ENCODE measurements around the gene ADGRL3.
"Not testable (repeated sequence)": the region's sequence is repeated elsewhere in the genome, so short reads cannot be mapped to it uniquely, and the experiment has no call there.

Gene ADGRL3

DNA sequence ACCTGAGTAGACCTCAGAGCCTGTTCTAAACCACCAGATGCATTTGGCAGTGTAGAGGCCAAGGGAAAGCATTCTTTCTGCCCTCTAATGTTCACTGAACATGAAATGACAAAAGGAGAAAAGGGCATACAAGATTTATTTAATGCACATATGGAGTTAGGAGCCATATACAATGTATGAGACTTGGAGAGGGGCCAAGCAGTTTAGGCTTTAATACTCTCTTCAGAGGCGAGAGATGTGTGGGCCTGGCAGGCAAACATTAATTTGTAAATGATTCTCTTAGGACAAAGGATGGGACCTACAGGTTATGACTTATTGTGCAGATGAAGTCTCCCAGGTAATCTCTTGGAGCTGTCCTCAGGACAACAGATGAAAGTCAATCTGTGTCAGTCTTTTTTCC is 631.9 kb downstream of the ADGRL3 start:
- no peak for DNase-seq

DNA sequence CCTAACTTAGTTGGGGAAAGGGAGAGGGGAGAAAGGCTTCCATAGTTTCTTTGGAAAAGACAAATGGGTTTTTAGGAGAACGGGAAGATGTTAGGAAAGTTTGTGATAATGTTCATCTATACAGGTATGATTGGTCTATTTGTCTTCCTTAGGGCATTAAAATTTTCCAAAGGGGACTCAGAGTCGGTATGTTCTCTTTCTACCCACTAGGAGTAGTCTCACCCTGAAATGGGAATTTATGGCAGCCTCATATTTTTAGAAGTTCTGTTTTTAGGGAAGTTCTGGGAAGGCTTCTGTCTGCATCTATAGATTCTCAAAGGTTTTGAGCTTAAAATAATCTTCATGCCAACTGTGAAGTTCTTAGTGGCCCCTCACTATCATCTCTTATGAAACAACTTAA is 637.3 kb downstream of the ADGRL3 start:
- no peak for DNase-seq

DNA sequence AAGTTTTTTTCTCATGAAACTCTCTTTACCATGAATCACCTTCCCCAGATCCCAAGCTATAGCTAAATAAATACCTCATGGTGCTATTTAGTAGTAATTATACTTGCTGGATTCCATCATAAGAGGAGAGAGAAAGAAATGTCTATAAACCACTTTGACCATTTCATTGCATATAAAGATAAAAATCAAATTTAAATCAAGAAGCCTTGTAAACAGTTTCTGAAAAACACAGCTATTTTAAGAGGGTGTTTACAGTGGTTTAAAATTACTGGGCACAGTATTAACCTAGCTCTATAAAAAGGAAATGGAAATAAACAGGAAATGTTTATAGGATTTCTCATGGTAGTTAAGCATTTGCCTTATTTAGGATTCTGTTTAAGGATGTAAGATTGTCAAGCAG is 637.9 kb downstream of the ADGRL3 start:
- DNase-seq = no peak

DNA sequence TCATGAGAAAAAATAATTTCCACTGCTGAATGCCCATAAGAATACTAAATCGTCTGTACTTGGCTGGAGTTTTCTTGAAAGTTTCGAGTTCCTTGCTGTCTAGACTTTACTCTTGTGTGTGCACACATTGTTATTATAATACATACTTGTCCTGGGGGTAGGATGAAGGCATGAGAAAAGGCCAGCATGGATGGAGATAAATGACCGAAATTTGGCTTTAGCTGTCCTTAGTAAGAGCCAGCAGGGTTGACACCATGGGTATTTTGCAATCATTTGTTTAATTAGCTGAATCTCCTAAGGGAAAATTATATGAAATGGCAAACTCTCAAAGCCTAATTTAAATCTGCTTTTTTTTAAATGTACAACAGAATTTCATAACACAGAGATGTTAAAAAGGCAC is 641.6 kb downstream of the ADGRL3 start:
- no peak for DNase-seq

DNA sequence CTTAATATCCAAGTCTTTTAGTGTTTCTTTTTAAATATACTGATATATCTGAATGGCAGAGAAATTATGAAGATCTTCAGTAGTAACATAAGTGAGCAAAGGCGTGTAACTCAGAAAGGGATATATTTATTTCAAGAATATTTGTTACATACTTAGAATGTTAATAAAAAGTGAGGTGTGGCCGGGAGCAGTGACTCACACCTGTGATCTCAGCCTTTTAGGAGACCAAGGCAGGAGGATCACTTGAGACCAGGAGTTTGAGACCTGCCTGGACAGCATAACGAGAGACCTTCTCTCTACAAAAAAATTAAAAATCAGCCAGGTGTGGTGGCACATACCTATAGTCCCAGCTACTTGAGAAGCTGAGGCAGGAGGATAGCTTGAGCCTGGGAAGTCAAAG is 651.0 kb downstream of the ADGRL3 start:
- DNase-seq = no peak

DNA sequence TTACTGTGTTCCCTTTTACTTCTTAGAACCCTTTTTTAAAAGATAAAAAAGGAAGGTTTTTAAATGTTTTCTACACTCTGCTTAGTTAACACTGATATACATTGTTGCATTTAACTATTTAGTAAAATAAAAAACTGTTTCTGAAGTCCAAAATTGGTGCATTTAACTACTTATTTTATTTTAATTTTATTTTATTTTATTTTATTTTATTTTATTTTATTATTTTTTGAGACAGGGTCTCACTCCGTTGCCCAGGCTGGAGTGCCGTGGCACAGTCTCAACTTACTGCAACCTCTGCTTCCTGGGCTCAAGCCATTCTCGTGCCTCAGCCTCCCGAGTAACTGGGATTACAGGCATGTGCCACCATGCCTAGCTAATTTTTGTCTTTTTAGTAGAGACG is 652.0 kb downstream of the ADGRL3 start:
- DNase-seq = not testable (repeated sequence)

DNA sequence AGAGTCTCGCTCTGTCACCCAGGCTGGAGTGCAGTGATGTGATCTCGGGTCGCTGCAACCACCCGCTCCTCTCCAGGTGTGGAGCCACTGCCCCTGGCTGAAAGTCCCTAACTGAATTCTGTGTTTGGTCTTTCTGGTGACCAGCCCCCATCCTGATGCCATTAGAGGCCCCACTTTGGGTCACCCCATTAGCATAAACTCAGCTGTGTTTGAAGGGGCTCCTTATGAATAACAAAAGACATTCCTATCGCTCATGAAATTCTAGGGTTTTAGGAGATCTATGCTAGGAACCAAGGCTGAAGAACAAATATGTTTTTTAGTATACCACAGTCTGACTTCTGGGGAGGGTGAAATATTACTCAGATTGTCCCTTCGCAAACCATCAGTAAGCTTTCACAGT is 652.9 kb downstream of the ADGRL3 start:
- no peak for DNase-seq

DNA sequence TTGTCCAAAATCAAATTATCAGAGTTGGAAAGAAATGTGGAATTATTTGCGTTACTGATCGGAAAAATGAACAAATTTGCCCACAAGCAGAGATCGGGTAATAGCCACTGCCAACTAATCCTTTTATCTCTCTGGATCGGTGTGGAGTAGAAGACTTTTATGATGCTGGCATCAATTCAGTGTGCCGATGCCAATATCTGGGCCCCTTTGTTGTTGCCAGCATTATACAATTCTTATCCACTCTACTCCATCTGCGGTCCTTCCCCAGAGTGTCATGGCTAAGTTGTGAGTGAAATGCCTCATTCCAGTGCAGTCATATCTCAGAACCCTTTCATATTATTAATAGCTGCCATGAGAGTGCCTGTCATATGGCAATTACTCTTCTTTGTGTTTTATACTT is 660.2 kb downstream of the ADGRL3 start:
- no peak for DNase-seq

DNA sequence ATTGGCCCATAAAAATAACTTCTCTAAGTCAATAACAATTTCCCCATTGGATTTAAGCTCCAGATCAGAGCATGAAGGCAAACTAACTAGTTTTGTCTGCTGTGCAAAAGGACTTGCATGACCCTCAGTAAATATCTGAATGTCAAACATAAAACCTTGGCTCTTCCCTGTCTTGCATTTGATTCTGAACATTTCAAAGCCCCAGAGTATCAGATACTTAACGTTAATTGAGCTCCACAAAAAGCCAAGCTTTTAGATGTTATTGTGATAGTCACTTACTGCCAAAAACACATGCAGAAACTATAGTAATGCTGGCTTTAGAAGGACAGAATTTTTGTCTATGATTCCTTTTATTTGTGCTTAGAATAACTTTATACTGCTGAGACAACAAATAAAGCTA is 664.2 kb downstream of the ADGRL3 start:
- no peak for DNase-seq

DNA sequence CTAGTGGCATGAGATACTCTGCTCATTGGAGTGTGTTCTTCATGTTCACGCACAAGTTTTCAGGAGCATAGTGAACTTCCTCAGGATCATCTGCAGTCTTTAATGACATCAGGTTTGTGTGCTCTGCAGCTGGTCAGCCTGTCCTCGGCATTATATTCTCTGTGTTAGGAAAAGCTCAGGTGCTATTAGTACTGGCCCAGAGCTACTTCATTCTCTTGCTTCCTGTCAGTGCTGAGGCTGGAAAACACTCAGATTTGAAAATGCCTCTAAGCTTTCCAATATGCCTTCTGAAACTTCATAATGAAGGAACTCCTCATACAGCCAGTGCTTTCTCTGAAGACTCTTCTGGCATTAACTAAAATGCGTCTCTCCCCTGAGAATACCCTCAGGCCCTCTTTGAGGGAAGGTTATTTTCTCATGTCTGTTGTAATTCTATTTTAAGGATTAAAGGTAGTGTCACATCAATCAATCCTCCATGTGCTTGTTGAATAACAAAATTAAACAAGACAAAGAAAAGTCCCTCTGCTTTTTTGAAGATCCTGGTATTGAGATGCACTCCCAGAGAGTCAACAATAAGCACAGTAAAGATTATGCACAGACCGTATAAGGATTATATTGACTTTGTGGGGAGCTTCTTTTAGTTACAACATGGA is 666.4 kb downstream of the ADGRL3 start:
- no peak for DNase-seq

DNA sequence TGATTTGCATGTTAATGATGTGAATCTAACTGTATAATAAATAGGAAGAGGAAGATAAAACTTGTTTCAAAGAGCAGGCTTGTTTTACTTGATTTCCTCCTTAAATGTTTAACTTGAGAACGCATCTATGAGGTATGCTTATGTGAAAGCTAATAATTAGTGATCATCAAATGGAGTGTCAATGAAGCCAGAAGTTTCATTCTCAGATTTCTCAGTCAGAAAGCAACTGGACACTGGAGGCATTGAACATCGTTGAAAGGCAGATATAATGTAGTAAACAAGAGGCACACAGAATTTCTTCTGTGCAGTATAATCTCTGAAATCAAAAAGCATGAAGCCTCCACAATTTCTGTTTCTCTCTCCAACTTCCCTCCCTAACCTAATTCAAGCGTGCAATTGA is 672.9 kb downstream of the ADGRL3 start:
- no peak for DNase-seq

DNA sequence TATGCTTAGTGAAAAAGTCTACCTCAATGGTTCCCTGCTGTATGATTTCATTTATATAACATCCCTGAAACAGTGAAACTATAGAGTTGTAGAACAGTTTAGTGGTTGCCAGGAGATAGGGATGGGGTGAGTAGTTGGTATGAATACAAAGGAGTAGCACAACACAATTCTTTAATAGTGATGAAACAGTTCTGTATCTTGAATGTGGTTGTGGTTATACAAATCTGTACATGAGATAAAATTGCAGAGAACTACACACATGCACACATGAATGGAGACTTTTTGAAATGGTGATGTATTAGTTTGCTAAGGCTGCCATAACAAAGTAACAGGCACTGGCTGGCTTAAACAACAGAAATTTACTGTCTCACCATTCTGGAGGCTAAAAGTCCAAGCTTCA is 677.1 kb downstream of the ADGRL3 start:
- no peak for DNase-seq

DNA sequence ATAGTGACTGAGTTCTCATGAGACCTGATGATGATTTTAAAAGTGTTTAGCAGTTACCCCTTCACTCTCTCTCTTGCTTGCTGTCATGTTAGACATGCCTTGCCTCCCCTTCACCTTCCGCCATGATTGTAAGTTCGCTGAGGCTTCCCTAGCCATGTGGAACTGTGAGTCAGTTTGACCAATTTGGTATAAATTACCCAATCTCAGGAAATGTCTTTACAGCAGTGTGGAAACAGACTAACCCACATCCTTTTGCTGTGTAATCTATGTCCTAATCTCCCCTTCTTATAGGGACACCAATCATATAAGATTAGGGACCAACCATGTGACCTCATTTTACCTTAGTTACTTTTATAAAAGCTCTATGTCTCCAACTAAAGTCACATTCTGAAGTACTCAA is 677.8 kb downstream of the ADGRL3 start:
- no peak for DNase-seq

DNA sequence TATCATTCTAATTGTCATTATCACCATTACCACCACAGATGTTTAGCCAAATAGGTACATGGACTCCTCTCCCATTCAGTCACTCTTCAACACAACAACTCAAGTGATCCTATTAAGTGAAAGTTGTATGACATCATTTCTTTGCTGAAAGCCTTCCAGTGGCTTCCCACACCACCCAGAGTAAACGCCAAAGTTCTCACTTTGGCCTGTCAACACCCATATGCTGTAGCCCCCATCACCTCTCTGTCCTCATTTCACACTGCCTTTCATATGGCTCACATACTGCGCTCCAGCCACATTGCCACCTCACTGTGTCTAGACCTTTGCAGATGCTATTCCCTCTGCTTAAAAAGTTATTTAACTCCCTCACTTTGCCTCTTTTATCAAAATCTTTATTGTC is 682.3 kb downstream of the ADGRL3 start:
- no peak for DNase-seq

DNA sequence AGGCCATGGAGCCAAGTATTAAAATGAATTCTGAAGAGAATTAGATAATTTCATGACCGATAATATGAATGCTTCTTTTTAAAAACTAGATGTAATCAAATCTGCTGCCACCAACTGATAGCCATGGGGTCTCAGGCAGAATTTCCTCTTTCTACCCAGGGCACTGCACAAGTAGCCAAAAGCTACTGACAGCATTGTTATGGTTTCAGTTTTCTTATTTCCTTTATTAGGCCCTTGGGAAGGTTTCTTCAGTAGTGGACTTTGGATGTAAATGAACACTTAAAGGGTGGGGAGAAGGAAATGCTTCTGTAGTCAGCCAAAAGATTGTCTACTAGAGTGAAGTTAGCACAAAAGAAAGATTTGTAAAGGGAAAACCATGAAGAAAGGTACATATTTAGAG is 686.0 kb downstream of the ADGRL3 start:
- no peak for DNase-seq

DNA sequence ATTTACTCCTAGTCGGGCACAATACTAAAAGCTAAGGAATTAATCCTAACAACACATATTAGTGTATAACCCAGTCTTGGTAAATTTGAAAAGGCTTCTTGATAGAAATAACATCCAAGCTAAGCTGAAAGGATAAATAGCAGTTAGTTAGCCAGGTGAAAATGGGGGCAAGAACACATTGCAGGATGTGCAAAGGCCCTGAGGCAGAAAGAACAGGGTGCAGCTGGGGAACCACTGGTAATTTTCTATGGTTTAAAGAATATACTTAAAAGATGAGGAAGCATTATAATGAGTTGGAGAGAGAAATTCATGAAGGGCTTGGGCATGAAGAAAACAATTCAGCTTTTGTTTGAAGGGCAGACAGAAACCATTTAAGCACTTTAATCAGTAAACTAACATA is 689.0 kb downstream of the ADGRL3 start:
- no peak for DNase-seq

DNA sequence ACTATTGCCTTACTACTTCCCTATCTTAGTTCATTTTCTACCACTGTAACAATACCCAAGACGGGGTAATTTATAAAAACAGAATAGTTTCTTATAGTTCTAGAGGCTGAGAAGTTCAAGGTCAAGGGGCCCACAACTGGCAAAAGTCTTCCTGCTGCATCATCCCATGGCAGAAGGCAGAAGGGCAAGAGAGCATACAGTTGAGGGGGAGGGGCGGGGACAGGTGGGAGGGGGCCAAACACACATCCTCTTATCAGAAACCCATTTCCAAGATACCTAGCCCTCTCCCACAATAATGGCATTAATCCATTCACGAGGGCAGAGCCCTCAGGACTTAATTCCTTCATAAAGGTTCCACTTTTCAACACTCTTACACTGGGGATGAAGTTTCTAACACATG is 690.2 kb downstream of the ADGRL3 start:
- DNase-seq = no peak

DNA sequence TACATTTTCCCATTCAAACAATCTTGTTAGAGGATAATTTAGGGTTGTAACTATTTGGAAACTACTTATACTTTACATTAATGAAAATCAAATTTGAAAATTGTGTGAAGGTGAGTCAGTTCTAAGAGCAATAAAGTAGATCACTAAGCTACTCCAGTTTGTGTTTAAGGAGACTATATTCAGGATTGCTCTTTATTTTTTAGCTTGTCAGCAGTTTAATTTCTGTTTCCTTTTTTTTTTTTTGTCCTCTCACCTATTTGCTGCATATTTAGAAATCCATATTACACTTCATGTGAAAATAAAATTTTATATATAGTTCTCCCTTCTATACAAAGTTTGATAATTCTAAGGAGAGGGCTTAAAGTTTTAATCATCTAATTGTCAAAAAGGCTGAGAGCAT is 691.8 kb downstream of the ADGRL3 start:
- no peak for DNase-seq

DNA sequence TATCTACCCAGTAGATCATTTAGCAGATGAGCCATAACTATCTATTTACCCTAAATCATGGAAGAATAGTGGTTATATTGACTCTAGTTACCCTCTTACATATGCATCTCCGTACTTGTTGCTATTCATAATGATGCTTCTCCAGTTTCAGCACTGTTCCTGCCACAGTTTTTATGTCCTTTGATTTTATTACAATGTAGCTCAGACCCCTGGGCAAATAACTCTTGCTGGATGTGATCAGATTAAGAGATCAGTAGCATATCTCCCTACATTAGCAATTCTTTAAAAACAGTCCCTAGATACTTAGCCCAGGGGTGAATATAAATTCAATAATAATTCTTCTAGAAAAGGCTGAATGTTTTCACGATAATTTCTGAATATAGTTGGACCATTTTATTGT is 696.5 kb downstream of the ADGRL3 start:
- DNase-seq = no peak

DNA sequence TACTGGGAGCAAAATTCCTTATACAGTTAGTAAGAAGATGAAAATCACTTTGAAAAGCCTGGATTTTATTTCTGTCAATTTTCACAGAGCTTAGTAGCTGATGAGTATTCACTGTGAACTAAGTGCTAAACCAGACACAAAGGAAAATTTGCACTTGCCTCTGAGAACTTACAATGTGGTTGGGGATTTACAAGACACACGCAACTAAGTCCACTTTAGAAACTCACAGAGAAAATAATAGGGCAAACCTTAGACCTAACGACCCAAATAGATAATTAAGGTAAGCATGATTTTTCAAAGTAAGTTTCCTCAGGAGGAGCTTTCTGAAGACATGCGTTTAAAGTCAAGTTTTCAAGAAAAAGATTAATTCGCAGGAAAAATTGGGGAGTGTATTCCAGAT is 708.9 kb downstream of the ADGRL3 start:
- no peak for DNase-seq

DNA sequence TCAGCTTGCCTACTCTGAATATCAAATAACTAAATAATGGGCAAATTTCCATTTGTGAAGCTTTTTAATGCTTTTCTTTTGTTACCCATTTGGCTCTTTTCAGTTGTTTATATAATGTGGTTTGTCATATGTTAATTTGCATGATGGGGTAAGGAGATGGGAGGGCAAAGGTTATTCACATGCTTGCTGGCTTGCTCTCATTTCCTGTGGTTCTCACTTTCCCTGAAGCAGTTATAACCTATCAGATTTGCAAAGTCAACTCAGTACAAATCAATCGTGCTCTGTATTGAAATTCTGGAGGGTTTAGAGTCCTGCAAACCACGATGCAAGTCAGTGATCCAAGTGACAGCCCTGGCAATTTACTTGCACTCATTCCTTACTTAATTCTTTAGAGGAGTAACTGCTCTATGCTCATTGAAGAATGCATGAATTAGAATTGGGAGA is 711.2 kb downstream of the ADGRL3 start:
- no peak for DNase-seq

DNA sequence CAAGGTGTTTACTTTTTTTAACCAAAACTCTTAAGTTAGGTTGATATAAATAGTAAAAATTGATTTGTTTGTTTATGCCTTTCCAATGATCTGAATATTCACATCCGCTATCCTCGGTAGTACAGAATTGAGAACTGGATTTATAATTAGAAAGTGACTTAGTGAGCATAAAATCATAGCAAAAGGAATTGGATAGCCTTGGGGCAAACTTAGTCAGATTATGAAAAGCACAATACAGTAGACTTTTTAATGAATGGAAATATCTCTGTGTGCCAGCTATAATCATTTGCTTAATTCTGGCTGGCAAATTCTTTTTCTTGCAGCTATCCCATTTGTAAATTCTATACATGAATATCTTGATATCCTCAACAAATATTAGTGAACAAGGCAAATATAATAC is 713.5 kb downstream of the ADGRL3 start:
- no peak for DNase-seq

DNA sequence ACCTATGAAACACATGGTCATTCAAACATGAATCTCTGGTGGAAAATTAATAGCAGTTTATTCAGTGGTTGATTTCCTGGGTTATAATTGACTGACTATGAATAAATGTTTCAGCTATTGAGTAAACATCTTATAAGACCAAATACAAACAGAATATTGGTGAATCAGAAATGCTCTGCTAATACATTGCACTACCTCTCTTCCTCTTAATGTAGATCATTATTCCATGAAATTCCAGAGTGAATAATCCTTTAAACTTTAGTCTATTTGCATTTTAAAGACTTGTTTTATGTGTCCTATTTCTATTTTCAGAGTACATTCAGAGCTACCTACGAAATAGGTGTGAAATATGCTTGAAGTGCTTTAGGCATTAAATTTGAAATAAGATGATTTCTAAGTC is 715.4 kb downstream of the ADGRL3 start:
- no peak for DNase-seq

DNA sequence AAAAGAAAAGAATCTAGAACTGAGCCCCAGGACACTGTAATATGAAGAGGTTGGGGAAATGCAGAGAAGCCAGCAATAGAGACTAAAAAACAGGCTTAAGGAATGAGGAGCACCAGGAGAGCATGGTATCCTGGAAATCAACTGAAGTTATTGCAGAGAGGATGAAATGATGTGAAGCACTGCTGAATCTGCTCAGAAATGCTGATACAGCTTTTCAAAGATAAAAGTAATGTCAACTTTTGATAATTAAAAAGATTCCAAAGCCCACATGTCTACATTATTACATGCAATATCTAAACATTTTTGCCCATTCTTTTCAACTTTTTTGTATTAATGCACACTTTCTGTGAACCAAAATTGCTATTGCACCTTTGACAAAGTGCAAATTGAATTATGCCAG is 718.4 kb downstream of the ADGRL3 start:
- no peak for DNase-seq

DNA sequence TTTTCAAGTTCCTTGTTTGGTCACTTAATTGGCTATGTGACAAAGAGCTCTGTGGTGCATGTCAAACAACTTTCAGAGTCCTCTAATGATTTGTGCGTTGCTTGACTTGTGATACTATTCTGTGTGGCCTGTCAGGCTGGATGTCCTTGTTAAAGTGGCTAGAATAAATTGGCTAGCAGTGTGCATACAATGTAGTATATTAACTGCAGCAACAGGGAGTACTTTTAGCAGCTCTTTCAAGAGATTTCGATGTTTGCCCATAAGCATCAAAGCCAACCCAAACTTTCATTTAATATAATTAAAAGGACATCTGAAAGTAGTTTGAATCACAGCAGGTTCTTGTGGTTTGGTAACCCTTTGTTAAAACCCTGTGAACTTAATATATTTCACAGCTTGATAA is 718.9 kb downstream of the ADGRL3 start:
- no peak for DNase-seq

DNA sequence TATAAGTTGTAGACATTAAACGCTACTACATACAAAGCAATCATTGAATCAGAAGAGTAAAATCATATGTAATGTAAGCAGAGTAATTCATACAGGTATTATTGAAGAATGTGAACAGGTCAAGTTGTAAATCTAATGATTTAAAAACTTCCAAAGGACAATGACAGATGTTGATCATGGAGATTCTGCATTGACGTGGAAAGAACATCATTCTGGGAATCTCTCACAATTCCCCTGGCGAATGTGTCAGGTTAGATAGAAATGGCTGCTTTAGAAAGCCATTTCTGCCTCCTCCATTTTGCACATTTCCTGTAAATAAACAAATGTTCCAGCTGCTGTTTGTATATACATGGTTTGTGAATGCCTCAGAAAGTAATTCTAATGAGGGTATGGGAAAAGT is 719.4 kb downstream of the ADGRL3 start:
- DNase-seq = no peak

All from fibroblast of skin of abdomen (primary cell).